ENCODE data around the gene FRMD4B. TPM values are rescaled to one million over a fixed set of nuclear protein-coding genes. Genes with fewer than 3 reads are reported as not detected.
"Not testable (repeated sequence)": the region's sequence is repeated elsewhere in the genome, so short reads cannot be mapped to it uniquely, and the experiment has no call there.

FRMD4B gene
- total RNA-seq, 1 donor from 2014 or later = 16.4 TPM

DNA sequence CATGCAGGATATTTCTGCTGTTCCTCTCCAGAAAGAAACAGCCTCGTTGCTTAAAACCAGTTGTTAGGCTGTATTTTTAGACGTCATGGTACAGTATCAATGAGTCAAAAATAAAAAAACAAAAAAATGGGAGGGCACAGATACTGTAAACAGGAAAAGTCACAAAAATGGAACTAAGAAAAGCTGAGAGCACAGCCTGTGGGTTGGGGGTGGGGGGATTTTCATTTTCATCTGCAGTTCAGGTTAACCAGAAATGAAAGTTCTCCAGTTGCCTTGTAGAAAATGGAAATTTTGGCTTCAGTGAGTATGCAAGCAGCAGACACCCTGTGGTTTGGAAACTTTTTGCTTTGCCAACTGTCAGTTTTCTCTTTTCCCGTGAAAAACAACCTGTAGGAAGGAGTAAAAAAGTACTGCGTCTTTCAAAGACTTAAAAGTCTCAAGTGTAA lies 59.0 kb downstream of the FRMD4B start:
- Histone ChIP-seq H3K4me3 (ENCODE audit: low read depth, low read length) (no peak overlapping the region), H3K36me3 (ENCODE audit: control insufficient read depth, insufficient read depth, low read length) (no peaks in the 10 kb centered on the region), H3K27me3 (ENCODE audit: control insufficient read depth, insufficient read depth, low read length) (no peaks in the 10 kb centered on the region)
- TF ChIP-seq, protein P1, sequence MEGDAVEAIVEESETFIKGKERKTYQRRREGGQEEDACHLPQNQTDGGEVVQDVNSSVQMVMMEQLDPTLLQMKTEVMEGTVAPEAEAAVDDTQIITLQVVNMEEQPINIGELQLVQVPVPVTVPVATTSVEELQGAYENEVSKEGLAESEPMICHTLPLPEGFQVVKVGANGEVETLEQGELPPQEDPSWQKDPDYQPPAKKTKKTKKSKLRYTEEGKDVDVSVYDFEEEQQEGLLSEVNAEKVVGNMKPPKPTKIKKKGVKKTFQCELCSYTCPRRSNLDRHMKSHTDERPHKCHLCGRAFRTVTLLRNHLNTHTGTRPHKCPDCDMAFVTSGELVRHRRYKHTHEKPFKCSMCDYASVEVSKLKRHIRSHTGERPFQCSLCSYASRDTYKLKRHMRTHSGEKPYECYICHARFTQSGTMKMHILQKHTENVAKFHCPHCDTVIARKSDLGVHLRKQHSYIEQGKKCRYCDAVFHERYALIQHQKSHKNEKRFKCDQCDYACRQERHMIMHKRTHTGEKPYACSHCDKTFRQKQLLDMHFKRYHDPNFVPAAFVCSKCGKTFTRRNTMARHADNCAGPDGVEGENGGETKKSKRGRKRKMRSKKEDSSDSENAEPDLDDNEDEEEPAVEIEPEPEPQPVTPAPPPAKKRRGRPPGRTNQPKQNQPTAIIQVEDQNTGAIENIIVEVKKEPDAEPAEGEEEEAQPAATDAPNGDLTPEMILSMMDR (IDR thresholded peaks at IDR 0.05; ENCODE audit: insufficient read depth, low read length, poor library complexity, severe bottlenecking) = no peak
- DNase-seq (ENCODE audit: low read depth) = no peak

DNA sequence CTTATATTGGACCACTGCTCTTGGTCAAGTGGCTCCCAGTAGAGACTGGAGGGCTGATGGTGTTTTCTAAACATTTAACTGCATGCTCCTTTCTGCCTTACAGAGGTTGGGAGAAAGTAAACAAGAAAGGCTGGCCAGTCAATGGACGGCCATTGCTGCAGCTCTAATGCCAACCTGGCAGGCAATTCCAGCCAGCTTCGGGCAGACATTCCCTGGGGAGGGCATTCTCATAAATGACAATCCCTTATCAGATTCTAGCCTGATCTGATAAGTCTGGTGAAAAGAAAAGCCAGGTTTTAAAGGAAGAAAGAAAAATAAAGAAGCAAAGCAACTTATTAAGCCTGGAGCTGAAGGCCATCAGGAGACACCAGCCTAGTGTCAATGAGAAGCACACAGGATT lies 60.7 kb downstream of the FRMD4B start:
- TF ChIP-seq, protein P1 (IDR thresholded peaks at IDR 0.05; ENCODE audit: insufficient read depth, low read length, poor library complexity, severe bottlenecking) = no peak
- H3K4me3 ChIP-seq (ENCODE audit: low read depth, low read length) = no peak overlapping the region
- no peaks in the 10 kb centered on the region for H3K36me3 ChIP-seq (ENCODE audit: control insufficient read depth, insufficient read depth, low read length)
- no peaks in the 10 kb centered on the region for H3K27me3 ChIP-seq (ENCODE audit: control insufficient read depth, insufficient read depth, low read length)
- DNase-seq (ENCODE audit: low read depth) = no peak

DNA sequence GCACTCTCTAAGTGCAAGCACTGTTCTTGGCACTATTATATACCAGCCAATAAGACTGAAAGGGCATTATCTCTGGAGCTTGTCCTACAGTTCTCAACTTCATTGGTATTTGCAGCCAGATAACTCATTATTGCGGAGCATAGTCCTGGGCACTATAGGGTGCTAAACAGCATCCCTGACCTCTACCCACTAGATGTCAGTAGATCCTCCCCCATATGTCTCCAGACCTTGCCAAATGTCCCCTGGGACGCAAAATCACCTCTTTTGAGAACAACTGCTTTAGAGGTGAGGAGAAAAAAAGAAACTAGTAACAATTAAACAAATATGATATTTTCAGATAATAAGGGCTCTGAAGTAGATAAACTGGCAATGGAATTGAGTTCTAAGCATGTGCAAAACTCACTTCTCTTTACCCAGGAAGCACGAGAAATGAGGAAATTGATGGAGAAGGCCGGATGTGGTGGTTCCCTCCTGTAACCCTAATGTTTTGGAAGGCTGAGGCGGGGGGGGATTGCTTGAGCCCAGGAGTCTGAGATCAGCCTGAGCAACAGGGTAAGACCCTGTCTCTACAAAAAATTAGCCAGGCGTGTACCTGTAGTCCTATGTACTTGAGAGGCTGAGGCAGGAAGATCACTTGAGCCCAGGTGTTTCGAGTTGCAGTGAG lies 61.4 kb downstream of the FRMD4B start:
- Histone ChIP-seq H3K4me3 (ENCODE audit: low read depth, low read length) (no peak overlapping the region), H3K36me3 (ENCODE audit: control insufficient read depth, insufficient read depth, low read length) (no peaks in the 10 kb centered on the region), H3K27me3 (ENCODE audit: control insufficient read depth, insufficient read depth, low read length) (no peaks in the 10 kb centered on the region)
- DNase-seq (ENCODE audit: low read depth) = no peak
- TF ChIP-seq, protein P1 (IDR thresholded peaks at IDR 0.05; ENCODE audit: insufficient read depth, low read length, poor library complexity, severe bottlenecking) = peak; percentile 11

DNA sequence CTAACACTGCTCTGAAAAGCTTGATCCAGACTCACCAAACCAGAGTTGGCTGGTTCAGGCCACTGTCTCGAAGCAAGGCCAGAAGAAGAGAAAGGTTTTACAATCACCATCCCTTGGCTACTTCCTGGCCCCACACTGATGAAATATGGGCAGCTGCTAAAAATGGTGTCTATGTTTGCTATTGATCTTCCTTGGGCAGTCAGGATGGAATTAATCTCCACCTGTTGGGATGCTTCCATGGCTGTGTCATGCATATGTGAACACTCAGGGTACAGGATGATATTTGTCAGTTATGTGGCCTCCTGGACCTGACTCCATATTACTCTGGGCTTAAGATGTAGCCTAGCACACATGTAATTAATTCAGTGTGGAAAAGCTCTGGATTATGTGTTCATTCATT lies 61.9 kb downstream of the FRMD4B start:
- TF ChIP-seq, protein P1 (IDR thresholded peaks at IDR 0.05; ENCODE audit: insufficient read depth, low read length, poor library complexity, severe bottlenecking) = no peak
- Histone ChIP-seq H3K27me3 (ENCODE audit: control insufficient read depth, insufficient read depth, low read length) (no peaks in the 10 kb centered on the region), H3K4me3 (ENCODE audit: low read depth, low read length) (no peak overlapping the region), H3K36me3 (ENCODE audit: control insufficient read depth, insufficient read depth, low read length) (no peaks in the 10 kb centered on the region)
- DNase-seq (ENCODE audit: low read depth) = no peak

DNA sequence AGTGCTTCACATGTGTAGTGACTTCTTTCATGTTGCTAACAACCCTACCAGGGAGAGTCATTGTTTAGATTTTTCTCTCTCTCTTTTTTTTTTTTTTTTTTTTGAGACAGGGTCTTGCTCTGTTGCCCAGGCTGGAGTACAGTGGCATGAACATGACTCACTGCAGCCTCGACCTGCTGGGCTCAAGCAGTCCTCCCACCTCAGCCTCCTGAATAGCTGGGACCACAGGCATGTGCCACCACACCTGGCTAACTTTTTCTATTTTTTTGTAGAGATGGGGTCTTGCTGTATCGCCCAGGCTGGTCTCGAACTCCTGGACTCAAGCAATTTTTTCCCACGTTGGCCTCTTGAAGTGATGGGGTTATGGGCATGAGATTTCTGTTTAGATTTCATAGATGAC lies 63.4 kb downstream of the FRMD4B start:
- DNase-seq (ENCODE audit: low read depth); H3K4me3 ChIP-seq (ENCODE audit: low read depth, low read length); H3K27me3 ChIP-seq (ENCODE audit: control insufficient read depth, insufficient read depth, low read length); H3K36me3 ChIP-seq (ENCODE audit: control insufficient read depth, insufficient read depth, low read length): not testable (repeated sequence)

DNA sequence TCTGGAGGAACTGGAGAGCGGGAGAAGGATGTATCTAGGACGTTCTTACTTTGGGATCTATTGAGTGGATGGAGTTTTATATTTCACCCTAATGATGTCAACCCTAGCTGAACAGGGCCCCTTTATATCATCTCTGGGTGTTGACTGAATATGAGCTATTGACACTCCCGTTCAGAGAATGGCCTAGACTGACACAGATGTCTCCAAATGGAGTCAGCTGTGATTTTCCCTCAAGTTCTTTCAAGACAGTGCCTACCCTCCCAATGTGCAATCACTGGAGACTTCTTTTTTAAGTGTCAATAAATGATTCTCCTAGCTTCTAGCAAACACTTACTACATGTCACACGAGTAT lies 63.8 kb downstream of the FRMD4B start:
- no peaks in the 10 kb centered on the region for H3K36me3 ChIP-seq (ENCODE audit: control insufficient read depth, insufficient read depth, low read length)
- DNase-seq (ENCODE audit: low read depth) = no peak
- TF ChIP-seq, protein P1 (IDR thresholded peaks at IDR 0.05; ENCODE audit: insufficient read depth, low read length, poor library complexity, severe bottlenecking) = no peak
- no peaks in the 10 kb centered on the region for H3K27me3 ChIP-seq (ENCODE audit: control insufficient read depth, insufficient read depth, low read length)
- no peak overlapping the region for H3K4me3 ChIP-seq (ENCODE audit: low read depth, low read length)
